ENCODE measurements around the gene GANAB.

DNA sequence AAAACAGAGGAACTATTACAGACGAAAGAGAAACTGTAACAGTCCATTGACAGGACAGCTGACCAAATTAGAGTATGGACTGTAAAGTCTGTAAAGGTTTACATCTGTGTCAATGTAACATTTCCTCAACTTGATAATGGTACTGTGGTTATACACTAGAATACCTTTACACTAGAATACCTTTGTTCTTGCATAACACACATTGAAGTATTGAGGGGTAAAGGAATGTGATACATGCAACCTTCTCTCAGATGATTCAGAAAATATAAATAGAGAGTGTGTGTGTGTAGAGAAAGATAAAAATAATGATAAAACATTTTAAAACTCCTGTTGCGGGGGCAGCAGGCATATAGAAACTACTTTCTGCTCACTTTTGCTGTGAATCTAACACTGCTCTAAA is 67.2 kb downstream of the GANAB start:
- no peak for TF ChIP-seq EZH2 (IDR thresholded peaks at IDR 0.05; ENCODE audit: borderline replicate concordance, low read depth, low read length, poor library complexity, severe bottlenecking)
- TF ChIP-seq, protein P1, sequence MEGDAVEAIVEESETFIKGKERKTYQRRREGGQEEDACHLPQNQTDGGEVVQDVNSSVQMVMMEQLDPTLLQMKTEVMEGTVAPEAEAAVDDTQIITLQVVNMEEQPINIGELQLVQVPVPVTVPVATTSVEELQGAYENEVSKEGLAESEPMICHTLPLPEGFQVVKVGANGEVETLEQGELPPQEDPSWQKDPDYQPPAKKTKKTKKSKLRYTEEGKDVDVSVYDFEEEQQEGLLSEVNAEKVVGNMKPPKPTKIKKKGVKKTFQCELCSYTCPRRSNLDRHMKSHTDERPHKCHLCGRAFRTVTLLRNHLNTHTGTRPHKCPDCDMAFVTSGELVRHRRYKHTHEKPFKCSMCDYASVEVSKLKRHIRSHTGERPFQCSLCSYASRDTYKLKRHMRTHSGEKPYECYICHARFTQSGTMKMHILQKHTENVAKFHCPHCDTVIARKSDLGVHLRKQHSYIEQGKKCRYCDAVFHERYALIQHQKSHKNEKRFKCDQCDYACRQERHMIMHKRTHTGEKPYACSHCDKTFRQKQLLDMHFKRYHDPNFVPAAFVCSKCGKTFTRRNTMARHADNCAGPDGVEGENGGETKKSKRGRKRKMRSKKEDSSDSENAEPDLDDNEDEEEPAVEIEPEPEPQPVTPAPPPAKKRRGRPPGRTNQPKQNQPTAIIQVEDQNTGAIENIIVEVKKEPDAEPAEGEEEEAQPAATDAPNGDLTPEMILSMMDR (conservative IDR thresholded peaks at IDR 0.05; ENCODE audit: low read depth, low read length): no peak

Measured in A673 (cell line).